ENCODE data around the gene RAB11FIP4.

DNA sequence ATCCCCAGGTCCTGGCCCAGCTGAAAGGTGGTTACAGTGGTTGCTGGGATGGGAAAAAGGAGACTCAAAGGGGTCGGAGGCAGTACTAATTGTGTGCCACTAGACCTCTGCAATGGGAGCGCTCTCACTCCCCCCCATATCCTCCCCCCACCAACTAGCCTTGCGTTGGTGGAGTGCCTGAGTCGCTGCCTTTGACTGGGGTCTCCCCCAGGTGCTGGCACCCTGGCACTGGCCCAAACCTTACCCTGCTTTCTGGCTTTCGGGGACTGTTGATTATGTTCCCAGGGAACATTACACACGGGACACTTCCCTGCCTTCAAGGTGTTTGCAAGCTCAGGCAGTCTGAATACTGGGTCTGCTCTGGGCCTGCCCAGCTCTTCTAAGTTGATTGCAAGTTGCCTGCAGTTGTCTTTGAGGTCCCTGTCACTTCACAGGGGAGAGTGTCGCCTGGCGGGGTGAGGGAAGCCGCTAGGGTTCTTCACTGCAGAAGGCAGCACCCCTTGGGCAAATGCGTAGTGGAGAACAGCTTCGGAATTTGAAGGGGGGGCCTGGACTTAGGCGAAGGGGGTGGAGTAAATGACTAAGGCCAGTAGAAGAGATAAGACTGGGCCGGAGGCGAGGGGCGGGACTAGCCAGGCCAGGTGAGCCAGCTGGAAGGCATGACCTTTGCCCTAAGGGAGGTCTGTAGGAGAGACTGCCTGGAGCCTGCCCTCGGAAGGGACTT lies 98.0 kb downstream of the RAB11FIP4 start:
- TF ChIP-seq, protein P1, sequence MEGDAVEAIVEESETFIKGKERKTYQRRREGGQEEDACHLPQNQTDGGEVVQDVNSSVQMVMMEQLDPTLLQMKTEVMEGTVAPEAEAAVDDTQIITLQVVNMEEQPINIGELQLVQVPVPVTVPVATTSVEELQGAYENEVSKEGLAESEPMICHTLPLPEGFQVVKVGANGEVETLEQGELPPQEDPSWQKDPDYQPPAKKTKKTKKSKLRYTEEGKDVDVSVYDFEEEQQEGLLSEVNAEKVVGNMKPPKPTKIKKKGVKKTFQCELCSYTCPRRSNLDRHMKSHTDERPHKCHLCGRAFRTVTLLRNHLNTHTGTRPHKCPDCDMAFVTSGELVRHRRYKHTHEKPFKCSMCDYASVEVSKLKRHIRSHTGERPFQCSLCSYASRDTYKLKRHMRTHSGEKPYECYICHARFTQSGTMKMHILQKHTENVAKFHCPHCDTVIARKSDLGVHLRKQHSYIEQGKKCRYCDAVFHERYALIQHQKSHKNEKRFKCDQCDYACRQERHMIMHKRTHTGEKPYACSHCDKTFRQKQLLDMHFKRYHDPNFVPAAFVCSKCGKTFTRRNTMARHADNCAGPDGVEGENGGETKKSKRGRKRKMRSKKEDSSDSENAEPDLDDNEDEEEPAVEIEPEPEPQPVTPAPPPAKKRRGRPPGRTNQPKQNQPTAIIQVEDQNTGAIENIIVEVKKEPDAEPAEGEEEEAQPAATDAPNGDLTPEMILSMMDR (IDR thresholded peaks at IDR 0.05), result no peak
- no peak for TF ChIP-seq POLR2A (IDR thresholded peaks at IDR 0.05)
